Measurements from ENCODE around the gene PIK3IP1. TPM values are rescaled to one million over a fixed set of nuclear protein-coding genes. Genes with fewer than 3 reads are reported as not detected.

The PIK3IP1 gene
- total and polyA plus RNA-seq, 10 of the 15 experiments (the other 5 are each of a cell fraction or from before 2014, with no cell fraction given): 0.77 to 6.5 (median 3.0) TPM

GRCh38 chr22:31292236-31292989 lies at the start of gene PIK3IP1 (continued):
- TF ChIP-seq PBX3 (IDR thresholded peaks at IDR 0.05; ENCODE audit: insufficient replicate concordance, low read depth, low read length) (no peak), MLLT1 (IDR thresholded peaks at IDR 0.05) (no peak), YBX1 (IDR thresholded peaks at IDR 0.05) (no peak), EP300 (IDR thresholded peaks at IDR 0.05; ENCODE audit: borderline replicate concordance in 1 of 2, control insufficient read depth in 1 of 2, low read depth in 2 of 2, low read length in 2 of 2) (no peak), POU2F2 (IDR thresholded peaks at IDR 0.05; ENCODE audit: borderline replicate concordance, low read depth, low read length) (peak; percentile 92; the same call in 2 of the 3 replicates), RELB (IDR thresholded peaks at IDR 0.05; ENCODE audit: low read depth) (peak; percentile 85), BCL3 (IDR thresholded peaks at IDR 0.05; ENCODE audit: borderline replicate concordance, insufficient read depth, low read depth, low read length, poor library complexity, severe bottlenecking) (peak; percentile 23), KLF5 (IDR thresholded peaks at IDR 0.05; ENCODE audit: partially characterized antibody) (no peak), EZH2 (IDR thresholded peaks at IDR 0.05; ENCODE audit: borderline replicate concordance, control insufficient read depth, low read depth, low read length) (no peak), CTCF (IDR thresholded peaks at IDR 0.05 in 2 of 3, conservative IDR thresholded peaks at IDR 0.05 in 1 of 3; ENCODE audit: control insufficient read depth in 2 of 3, extremely low read depth in 1 of 3, insufficient read depth in 1 of 3, low read depth in 3 of 3, low read length in 3 of 3) (peak; percentile 35 to 55 (median 51)), JUND (IDR thresholded peaks at IDR 0.05; ENCODE audit: low read depth, low read length) (no peak), TCF12 (IDR thresholded peaks at IDR 0.05; ENCODE audit: low read depth, low read length) (0 out of 2 replicates have a peak, but pooled peaks have one; percentile 25), SMC3 (IDR thresholded peaks at IDR 0.05; ENCODE audit: borderline replicate concordance, low read length) (peak; percentile 27; the same call in 1 of the 2 replicates), E4F1 (IDR thresholded peaks at IDR 0.05; ENCODE audit: borderline replicate concordance, partially characterized antibody) (no peak), NFIC (IDR thresholded peaks at IDR 0.05; ENCODE audit: low read depth, low read length) (no peak), MTA3 (IDR thresholded peaks at IDR 0.05; ENCODE audit: borderline replicate concordance, low read length) (no peak), PAX8 (IDR thresholded peaks at IDR 0.05) (no peak)

Measured in GM12878 (cell line).